HG03460 (cell line): ENCODE results near the gene RTN3.
"Not testable (repeated sequence)": the region's sequence is repeated elsewhere in the genome, so short reads cannot be mapped to it uniquely, and the experiment has no call there.

Source experiments
- ATAC-seq: cut with Tn5 transposase; IDR thresholded peaks from one replicate; pipeline ENCODE4 v1.9.1; 2021; ENCODE audit not compliant: unreplicated experiment

The RTN3 gene

GRCh38 chr11:63681321-63682065 lies at the start of gene RTN3:
TSS of gene RTN3 (plus strand) at chr11:63681500. CDS start at chr11:63681637, 137 bp downstream.
- peak; percentile 87 for ATAC-seq

GRCh38 chr11:63635762-63636465 lies 45.4 kb upstream of the RTN3 start:
- no peak for ATAC-seq

GRCh38 chr11:63638436-63638835 lies 42.9 kb upstream of the RTN3 start:
- not testable (repeated sequence) for ATAC-seq

DNA sequence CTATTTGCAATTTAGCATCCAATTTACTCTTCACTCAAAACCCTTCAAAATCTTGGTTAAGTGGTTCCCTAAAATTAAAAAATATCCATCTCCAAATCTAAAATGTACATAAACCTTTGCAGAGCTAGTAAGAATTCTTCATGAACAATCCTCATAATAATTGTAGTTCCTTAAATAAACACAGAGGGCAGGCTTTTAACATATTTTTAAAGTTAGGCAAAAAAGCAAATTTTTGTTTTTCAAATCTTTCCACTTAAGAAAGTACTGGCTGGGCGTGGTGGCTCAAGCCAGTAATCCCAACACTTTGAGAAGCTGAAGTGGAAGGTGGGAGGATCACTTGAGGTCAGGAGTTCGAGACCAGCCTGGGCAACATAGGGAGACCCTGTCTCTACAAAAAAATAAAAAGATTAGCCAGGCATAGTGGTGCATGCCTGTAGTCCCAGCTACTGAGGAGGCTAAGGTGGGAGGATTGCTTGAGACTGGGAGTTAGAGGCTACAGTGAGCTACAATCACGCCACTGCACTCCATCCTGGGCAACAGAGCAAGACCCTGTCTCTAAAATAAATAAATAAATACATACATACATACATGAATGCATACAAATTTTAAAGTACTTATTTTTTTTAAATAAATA lies 42.0 kb upstream of the RTN3 start:
- no peak for ATAC-seq

GRCh38 chr11:63641727-63642126 lies 39.6 kb upstream of the RTN3 start:
- no peak for ATAC-seq

DNA sequence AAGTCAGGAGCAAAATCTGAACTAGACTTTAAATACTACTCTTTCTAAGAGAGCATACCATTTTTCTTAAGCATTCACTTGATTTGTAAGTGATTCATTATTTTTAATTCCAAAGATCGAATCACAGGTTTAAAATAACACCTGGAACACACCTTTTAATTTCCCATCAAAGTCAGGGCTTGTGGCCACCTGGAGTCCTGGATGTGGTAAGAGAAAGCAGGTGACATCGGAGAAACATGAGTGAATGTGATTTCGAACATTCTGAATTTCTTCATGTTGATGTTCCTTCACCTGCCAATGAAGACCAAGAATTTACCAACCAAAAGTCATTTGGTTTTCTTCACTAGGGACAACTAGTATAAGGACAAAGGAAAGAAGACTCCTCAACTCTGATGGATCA lies 38.1 kb upstream of the RTN3 start:
- ATAC-seq: no peak

GRCh38 chr11:63652671-63653070 lies 28.6 kb upstream of the RTN3 start:
- ATAC-seq: no peak

- no peak for ATAC-seq
These were observed 20.3 kb upstream of the RTN3 start for GRCh38 chr11:63660972-63661371.

DNA sequence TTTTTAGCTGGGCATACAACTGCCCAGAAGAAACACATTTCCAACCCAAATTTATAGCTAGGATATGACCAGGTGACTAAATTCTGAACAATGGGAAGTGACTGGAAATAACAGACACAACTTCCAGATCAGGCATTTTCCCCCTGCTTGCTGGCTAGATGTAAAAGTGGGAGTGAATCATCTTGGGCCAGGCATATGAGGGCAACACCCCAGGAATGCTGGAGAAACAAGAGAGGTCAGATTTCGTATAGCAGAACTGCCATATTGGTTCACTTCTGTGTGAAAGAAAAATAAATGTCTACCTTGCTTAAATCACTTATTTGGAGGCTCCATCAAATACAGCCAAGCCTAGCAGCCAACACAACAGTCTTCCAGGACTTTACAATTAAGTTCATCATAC lies 17.5 kb upstream of the RTN3 start:
- ATAC-seq: no peak

- ATAC-seq: no peak
These were observed 14.4 kb upstream of the RTN3 start for GRCh38 chr11:63666874-63667273.

- no peak for ATAC-seq
These were observed 13.1 kb upstream of the RTN3 start for GRCh38 chr11:63667995-63668795.

GRCh38 chr11:63670096-63670432 lies 11.2 kb upstream of the RTN3 start:
- ATAC-seq: no peak

DNA sequence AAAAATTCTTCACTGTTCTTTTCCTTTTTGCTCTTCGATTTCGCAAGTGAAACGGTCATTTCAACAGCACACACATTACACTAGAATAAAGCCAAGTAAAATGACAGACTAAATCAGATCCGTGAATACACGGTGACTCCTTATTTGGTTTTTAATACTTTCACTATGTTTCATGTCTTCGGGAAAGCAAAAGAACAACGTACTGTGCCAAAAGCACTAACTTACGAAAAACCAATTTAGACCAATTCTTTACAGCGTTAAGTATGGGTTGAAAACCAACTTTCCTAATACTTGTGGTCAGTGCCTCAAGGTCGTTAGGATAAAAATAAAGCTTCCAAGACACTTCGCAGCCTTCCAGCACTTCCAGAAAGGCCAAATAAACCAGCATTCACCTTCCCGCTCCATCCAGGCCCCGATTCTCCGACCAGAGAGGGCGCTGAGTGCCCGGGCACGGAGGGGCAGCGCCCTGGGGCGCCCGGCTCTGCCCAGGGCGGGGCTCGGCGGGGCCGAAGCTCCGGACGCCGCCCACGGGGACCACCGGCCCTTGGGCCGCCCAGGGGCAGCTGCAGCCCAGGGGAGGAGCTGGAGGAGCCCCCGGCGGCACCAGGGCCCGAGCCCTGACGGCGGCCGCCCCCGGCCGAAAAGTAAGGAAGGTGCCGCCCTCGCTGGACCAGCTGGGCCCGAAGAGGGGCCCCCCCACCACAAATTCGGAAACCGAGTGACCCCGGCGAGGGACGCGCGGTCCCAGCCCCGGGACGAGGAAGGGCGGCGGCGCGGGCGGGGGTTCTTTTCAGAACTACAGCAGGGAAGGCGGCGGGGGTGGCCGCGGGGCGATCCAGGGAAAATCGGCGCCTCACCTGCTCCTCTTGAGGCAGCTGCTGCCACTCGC lies 10.6 kb upstream of the RTN3 start:
- ATAC-seq: peak; percentile 35

GRCh38 chr11:63671322-63672155 lies 9.8 kb upstream of the RTN3 start, which contains the start of gene ATL3:
TSS of gene ATL3 (minus strand) at chr11:63671376. CDS start at chr11:63671335, 41 bp downstream.
- ATAC-seq: peak; percentile 88

GRCh38 chr11:63672156-63672463 lies 9.2 kb upstream of the RTN3 start:
- ATAC-seq: no peak

DNA sequence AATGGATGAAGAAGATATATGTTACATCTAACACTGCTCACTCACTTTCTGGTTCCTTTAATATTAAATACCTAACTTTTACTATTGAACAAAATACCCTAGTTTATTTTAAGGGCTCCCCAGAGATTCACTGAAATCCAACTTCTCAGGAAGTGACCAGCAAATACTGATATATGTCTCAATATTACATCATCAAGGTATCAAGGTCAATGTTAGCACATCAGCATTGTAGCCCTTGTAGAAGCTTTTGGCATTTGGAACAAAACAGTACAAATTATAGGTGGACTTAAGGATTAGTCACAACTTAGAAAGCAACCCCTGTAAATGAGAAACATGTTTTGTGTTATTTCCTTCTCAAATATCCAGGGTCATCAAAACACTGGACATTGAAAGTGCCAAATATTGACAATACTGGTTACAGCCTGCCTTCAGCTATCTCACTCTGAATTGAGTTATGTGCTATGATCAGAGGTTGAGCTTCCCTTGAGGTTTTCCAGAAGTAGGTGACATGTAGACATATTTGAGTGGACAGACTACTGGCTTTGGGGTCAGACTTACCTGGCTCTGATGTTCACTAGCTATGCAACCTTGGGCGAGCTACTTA lies 8.3 kb upstream of the RTN3 start:
- no peak for ATAC-seq

- no peak for ATAC-seq
These were observed 7.7 kb upstream of the RTN3 start for GRCh38 chr11:63673579-63673978.

GRCh38 chr11:63680834-63681320 lies 423 bp upstream of the RTN3 start:
- ATAC-seq: peak; percentile 4
